GM18517 (cell line): Measurements from ENCODE around the gene DUXA.

Experiments
- ATAC-seq: cut with Tn5 transposase; IDR thresholded peaks from one replicate; pipeline ENCODE4 v1.9.1; 2021; ENCODE audit warnings: mild to moderate bottlenecking, moderate library complexity; ENCODE audit not compliant: unreplicated experiment

The DUXA gene

GRCh38 chr19:57106722-57107235 lies 60.5 kb downstream of the DUXA start:
- no peak for ATAC-seq

GRCh38 chr19:57105976-57106721 lies 61.1 kb downstream of the DUXA start:
- ATAC-seq: no peak
